ENCODE measurements around the gene PPFIBP1. TPM values are rescaled to one million over a fixed set of nuclear protein-coding genes. Genes with fewer than 3 reads are reported as not detected.
A peak's percentile ranks its signal among the peaks of the same experiment; 100 is the strongest.

The PPFIBP1 gene
- total and polyA plus RNA-seq, 9 of the 15 experiments (the other 6 are each of a cell fraction or from before 2014, with no cell fraction given): 0.46 to 3.5 (median 1.8) TPM

GRCh38 chr12:27477049-27477448 is 47.0 kb upstream of the PPFIBP1 start:
- H3K36me3 ChIP-seq (ENCODE audit: control insufficient read depth, insufficient read depth, low read length): no peaks in the 10 kb centered on the region
- H3K9ac ChIP-seq (ENCODE audit: insufficient read depth in 1 of 2, low read depth in 2 of 2, low read length in 2 of 2): no peak overlapping the region
- H4K20me1 ChIP-seq (replicated peaks; ENCODE audit: control insufficient read depth, insufficient read depth, low read length): no peaks in the 10 kb centered on the region
- no peak overlapping the region for H3K4me3 ChIP-seq
- H2AFZ ChIP-seq (ENCODE audit: low read depth, low read length): no peak overlapping the region
- no peak overlapping the region for H3K4me2 ChIP-seq (ENCODE audit: insufficient read depth, low read length)
- intact Hi-C loops (cut with micrococcal nuclease) (no loop called here), in situ Hi-C loops (cut with MboI) (no loop called here)
- ChIA-PET POLR2A (no interaction called here), CTCF (ENCODE audit: low intra/inter-chr PET ratio) (no interaction called here)
- no peaks in the 10 kb centered on the region for H3K4me1 ChIP-seq (replicated peaks in 1 of 2; ENCODE audit: control insufficient read depth in 2 of 2, insufficient read depth in 2 of 2, low read length in 2 of 2)
- BruUV-seq (replicated peaks): no TSS peak
- H3K79me2 ChIP-seq (ENCODE audit: control insufficient read depth, insufficient read depth, low read length): no peaks in the 10 kb centered on the region
- no peaks in the 10 kb centered on the region for H3K9me1 ChIP-seq (ENCODE audit: control insufficient read depth, insufficient read depth, low read length)
- H3K9me3 ChIP-seq (replicated peaks; ENCODE audit: control insufficient read depth, insufficient read depth, low read depth, low read length): no peaks in the 10 kb centered on the region
- ATAC-seq (no peak), DNase-seq (ENCODE audit: extremely low read depth in 1 of 4, low spot score in 3 of 4) (no peak), FAIRE-seq (no peak)
- H3K27ac ChIP-seq (ENCODE audit: extremely low read depth, low read depth, low read length): no peak overlapping the region
- TF ChIP-seq TFAP4 (CRISPR knock-in tag; IDR thresholded peaks at IDR 0.05; ENCODE audit: borderline replicate concordance) (no peak), RFX7 (CRISPR knock-in tag; IDR thresholded peaks at IDR 0.05) (no peak), BRD9 (IDR thresholded peaks at IDR 0.05; ENCODE audit: low read depth, partially characterized antibody) (no peak), ETV6 (IDR thresholded peaks at IDR 0.05; ENCODE audit: borderline replicate concordance in 1 of 2, low read depth in 2 of 2, low read length in 1 of 2) (no peak), ETV6 (CRISPR knock-in tag; IDR thresholded peaks at IDR 0.05; ENCODE audit: borderline replicate concordance) (no peak), DPF2 (IDR thresholded peaks at IDR 0.05) (no peak), ZFP1 (CRISPR knock-in tag; IDR thresholded peaks at IDR 0.05) (0 out of 2 replicates have a peak, but pooled peaks have one; percentile 43), ZNF384 (IDR thresholded peaks at IDR 0.05; ENCODE audit: low read depth, low read length) (peak; percentile 56; the same call in 1 of the 2 replicates), RNF2 (IDR thresholded peaks at IDR 0.05) (no peak), POLR2B (IDR thresholded peaks at IDR 0.05; ENCODE audit: low read depth, partially characterized antibody) (no peak)
- no peaks in the 10 kb centered on the region; a peak in 1 of 5 replicates for H3K27me3 ChIP-seq (ENCODE audit: control insufficient read depth in 2 of 2, insufficient read depth in 2 of 2, low read length in 2 of 2)

Measured in K562 (cell line).